Stimulated activated CD4-positive, alpha-beta T cell treated with anti-CD3 and anti-CD28 coated beads, Interleukin-12 subunit alpha, Interleukin-12 subunit beta, amount 100 ng/mL, for 4 hours (primary cell): ENCODE results near the gene SRGN.
A peak's percentile ranks its signal among the peaks of the same experiment; 100 is the strongest.

Source experiments
- DNase-seq: peaks from one replicate; pipeline ENCODE4 v3.0.0-alpha.2; 2020

SRGN gene

GRCh38 chr10:69061305-69062161 is 26.4 kb upstream of the SRGN start:
- peak; percentile 18 for DNase-seq

GRCh38 chr10:69062901-69063300 is 25.0 kb upstream of the SRGN start:
- DNase-seq = no peak

GRCh38 chr10:69064762-69065328 is 23.1 kb upstream of the SRGN start:
- no peak for DNase-seq

- DNase-seq = peak; percentile 30
Observed at GRCh38 chr10:69065406-69066361, 22.2 kb upstream of the SRGN start.

DNA sequence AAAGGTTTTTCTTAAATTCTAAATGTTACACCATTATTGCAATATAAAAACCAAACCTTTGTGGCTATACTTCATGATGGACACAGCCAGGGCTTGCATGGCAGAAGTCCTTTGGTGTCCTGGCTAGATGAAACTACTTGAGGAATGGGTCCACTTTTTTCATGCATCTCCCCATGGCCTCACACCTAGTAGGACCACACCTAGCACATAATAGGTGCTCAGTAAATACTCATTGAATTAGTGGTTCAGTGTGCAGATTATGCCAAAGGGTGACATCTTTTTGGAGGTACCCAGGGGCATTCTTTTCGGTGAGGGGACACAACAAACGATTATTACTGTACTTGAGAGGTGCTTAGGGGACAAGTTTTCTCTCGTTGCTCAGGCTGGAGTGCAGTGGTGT is 20.7 kb upstream of the SRGN start:
- no peak for DNase-seq

GRCh38 chr10:69068549-69068948 is 19.4 kb upstream of the SRGN start:
- DNase-seq = no peak

DNA sequence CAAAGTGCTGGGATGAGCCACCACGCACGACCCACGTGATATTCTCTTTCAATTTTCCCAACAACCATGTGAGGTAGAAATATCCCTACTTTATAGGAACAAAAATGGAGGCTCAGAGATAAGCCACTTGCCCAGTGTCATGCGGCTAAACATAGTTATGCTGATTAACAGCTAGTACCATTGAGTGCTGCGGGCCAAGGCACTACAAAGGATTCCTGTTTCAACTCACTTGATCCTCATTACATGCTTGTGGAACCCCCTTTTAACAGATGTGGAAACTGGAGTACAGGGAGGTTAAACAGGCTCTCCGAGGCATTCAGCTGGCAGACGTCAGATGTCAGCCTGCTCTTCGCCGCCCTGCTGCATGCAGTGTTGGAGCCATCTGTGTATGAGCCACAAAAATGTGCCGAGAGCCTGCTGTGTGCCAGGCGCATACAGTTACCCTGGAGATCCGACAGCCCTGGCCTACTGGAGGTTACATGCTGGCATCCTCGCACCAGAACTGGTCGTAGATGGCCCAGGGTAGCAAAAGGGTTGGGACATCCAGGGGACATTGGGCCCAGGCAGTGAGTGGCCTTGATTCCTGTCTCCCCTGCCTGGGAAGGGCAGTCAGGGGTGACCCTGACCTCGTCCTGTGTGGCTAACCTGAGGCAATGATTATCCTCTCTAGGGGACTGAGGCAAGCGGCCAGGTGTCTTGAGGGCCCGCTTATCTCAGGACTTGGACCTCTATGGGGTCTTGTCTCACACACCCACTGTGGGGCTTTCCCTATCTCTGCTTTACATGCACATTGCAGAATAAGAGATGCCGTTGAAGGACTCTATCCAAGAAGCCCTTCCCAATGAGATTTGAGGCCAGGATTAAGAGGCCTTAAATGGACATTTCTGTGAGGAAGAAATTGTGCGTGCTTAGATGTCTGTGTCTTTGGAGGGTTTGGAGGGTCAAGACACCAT is 18.5 kb upstream of the SRGN start:
- DNase-seq = no peak

GRCh38 chr10:69070951-69071350 is 17.0 kb upstream of the SRGN start:
- no peak for DNase-seq

- DNase-seq = no peak
Observed at GRCh38 chr10:69071610-69072009, 16.3 kb upstream of the SRGN start.

DNA sequence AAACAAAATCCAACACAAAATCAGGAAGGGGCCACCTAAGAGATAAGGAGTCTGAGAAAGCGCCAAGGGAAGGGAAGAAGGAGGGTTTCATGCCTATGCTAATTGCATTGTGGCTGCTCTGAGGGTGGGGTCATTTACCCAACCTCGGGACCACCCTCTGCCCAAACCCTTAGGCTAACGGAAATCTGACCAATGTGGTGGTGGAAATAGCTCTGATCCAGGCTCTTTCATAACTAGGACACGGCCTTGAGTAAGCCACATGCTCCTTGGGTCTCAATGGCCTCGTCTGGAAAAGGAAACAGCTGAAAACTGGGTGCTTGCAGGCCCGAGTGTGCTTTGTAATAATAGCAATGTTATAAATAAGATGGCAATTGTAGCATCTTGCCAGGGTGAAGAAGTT is 14.9 kb upstream of the SRGN start:
- DNase-seq = no peak

- DNase-seq = no peak
Observed at GRCh38 chr10:69073736-69074364, 14.1 kb upstream of the SRGN start.

DNA sequence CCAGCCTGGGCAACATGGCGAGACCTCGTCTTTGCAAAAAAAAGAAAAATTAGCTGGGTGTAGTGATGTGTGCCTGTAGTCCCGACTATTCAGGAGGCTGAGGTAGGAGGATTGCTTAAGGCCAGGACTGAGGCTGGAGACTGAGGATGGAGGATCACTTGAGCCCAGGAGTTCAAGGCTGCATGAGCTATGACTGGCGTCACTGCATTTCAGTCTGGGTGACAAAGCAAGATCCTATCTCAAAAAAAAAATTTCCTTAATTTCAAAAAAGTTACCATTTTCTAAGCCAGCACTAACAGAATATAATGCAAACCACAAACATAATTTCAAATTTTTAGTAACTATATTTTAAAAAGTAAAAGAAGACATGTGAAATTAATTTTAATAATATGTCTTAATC is 13.4 kb upstream of the SRGN start:
- DNase-seq = no peak

DNA sequence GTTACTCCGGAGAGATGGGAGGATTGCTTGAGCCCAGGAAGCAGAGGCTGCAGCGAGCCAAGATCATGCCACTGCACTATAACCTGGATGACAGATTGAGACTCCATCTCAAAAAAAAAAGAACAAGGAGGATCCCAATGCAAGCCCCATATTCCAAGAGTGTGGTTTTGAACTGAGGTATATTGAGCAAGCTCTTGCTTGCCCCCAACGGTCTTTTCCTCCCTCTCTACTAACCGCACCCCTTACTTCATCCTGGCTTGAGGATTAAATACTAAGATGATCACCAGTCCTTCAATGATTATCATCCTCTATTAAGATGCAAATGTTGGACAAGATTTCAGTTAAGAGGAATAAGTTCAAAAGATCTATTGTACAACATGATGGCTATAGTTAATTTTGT is 12.5 kb upstream of the SRGN start:
- no peak for DNase-seq

DNA sequence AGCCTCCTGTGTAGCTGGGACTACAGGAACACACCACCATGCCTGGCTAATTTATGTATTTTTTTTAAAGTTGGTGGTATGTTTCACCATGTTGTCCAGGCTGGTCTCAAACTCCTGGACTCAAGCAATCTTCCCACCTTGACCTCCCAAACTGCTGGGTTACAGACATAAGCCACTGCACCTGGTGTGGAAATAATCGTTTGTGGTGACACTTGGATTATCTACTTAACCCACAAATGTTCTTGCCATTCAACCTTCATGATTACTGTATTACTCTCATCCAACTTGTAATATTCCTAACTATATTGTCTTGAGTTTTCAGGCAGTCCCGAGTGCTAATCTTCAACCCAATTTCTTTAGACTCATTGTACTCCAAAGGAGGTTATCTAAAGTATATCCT is 9.6 kb upstream of the SRGN start:
- DNase-seq = no peak

DNA sequence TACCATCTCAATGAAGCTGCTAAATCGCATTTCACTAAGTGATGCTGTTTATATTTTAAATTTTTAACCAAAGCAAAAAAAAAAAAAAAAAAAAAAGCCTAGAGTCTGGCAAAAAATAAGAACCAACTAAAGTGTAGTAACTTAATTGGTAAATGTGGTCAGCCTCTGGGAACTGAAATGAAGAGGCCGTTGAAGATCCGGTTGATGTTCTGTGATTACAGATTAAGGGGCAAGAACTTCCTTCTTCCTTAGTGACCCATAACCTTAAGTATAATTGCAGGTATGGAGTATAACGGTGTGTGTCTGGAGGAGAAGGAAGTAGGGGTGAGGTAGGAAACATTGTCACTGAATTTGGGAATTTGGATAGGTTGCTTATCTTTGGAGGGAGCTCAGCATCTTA is 7.7 kb upstream of the SRGN start:
- no peak for DNase-seq

DNA sequence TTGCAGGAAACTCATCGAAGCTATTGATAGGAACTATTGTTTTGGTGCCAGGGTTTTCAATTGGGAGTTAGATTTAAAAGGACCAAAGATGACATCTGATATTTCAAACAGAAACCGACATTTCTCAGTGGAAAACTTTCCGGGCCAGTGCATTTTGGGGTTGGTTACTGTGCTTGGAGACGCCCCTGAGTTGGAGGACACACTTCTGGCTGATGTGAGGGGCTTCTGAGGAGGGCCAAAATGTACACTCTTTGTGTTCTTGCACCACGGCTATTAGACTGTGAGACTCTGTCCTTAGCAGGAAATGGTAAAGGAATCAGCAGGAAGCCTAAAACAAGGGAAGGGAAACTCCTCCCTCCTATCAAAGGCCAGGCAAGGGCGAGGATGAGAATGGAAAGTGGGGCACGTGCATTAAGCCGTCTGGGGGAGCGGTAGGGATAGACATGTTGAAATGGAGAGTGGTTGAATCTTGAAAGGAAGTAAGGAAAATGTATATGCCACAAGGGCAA is 1.8 kb upstream of the SRGN start:
- no peak for DNase-seq

- no peak for DNase-seq
Observed at GRCh38 chr10:69088471-69088769, 517 bp downstream of the SRGN start.

DNA sequence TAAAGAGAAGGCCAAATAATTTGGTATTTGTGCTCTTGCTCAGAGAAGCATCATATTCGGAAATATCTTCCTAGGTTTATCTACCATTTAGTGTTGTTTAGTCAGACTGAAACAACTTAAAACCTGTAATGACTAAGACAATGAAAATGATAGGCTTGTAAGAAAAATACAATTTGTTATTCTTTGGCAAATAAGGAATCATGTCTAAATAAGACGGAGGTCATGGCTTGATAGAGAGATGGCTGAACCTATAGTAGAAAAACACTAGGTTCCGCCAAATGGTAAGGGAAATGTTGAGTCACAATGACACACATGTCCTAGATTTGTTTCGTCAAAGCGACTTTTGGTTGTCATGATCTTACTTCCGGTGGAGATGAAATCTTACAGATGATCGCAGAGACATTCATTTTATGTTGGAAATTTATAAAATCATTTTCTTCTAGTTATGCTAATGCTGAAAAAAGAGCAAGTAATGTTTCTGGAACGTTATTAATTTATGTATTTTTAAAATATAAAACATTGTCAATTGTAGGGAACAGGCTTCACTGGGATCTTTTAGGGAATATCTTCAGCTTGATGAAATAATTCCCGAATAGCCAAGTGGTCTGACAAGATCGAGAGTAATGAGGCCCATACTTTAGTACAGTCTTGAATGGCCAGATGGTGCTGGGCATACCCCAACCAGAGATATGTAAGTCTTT is 1.0 kb downstream of the SRGN start:
- no peak for DNase-seq

DNA sequence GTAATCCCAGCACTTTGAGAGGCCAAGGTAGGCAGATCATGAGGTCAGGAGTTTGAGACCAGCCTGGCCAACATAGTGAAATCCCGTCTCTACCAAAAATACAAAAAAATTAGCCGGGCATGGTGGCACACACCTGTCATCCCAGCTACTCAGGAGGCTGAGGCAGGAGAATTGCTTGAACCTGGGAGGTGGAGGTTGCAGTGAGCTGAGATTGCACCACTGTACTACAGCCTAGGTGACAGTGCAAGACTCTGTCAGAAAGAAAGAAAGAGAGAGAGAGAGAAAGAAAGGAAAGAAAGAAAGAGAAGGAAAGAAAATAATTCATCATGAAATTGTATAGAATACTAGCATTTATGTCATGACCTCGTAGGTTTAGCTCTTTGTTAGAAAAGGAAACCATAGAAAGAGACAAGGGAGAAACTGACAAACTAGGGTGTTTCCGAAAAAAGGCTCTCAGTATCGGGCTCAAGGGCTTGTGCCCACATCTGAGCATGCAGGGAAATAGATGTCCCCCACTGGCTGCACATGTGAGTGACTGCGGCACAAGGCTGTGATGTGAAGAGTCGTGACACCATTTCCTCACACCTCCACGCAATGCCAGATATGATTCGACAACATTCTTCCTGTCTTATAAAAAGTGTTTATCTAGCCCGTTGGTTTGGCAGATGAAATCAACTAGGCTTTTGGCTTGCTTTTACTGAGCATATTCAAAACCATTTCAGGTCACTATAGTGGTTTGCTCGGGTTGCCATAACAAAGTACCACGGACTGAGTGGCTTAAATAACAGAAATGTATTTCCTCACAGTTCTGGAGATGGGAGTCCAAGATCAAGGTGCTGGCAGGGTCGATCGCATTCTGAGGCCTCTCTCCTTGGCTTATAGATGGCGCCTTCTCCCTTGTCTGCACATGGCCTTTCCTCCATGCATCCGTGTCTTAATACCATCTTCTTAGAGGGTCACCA is 2.0 kb downstream of the SRGN start:
- DNase-seq = peak; percentile 61

GRCh38 chr10:69090685-69091084 is 2.8 kb downstream of the SRGN start:
- no peak for DNase-seq
